Measurements from ENCODE around the gene ZNF221.

GRCh38 chr19:43914051-43914450 lies 37.0 kb upstream of the ZNF221 start:
- TF ChIP-seq POLR2AphosphoS5 (IDR thresholded peaks at IDR 0.05; ENCODE audit: low read depth, low read length) = no peak
- TF ChIP-seq TAF1 (IDR thresholded peaks at IDR 0.05; ENCODE audit: borderline replicate concordance, insufficient read depth, low read length) = no peak
- no peak for TF ChIP-seq SIN3A (IDR thresholded peaks at IDR 0.05; ENCODE audit: borderline replicate concordance, insufficient read depth, low read length)
- TF ChIP-seq REST (IDR thresholded peaks at IDR 0.05; ENCODE audit: insufficient read depth in 1 of 2, low read depth in 2 of 2, low read length in 2 of 2) = no peak
- TF ChIP-seq FOXP2 (optimal IDR thresholded peaks at IDR 0.05; ENCODE audit: borderline replicate concordance, extremely low read depth, extremely low read length, insufficient read depth) = no peak
